ENCODE measurements around the gene CTNNBIP1.

- TF ChIP-seq CTCF (optimal IDR thresholded peaks at IDR 0.05 in 1 of 3, IDR thresholded peaks at IDR 0.05 in 1 of 3, conservative IDR thresholded peaks at IDR 0.05 in 1 of 3; ENCODE audit: extremely low read depth in 1 of 3, insufficient read depth in 2 of 3, low read length in 3 of 3): no peak
- TF ChIP-seq EZH2 (IDR thresholded peaks at IDR 0.05; ENCODE audit: low read length): no peak
Measured at GRCh38 chr1:9883585-9884449, 26.3 kb downstream of the CTNNBIP1 start.

Measured in keratinocyte (primary cell).